Measurements from ENCODE around the gene REEP3.

Gene REEP3

DNA sequence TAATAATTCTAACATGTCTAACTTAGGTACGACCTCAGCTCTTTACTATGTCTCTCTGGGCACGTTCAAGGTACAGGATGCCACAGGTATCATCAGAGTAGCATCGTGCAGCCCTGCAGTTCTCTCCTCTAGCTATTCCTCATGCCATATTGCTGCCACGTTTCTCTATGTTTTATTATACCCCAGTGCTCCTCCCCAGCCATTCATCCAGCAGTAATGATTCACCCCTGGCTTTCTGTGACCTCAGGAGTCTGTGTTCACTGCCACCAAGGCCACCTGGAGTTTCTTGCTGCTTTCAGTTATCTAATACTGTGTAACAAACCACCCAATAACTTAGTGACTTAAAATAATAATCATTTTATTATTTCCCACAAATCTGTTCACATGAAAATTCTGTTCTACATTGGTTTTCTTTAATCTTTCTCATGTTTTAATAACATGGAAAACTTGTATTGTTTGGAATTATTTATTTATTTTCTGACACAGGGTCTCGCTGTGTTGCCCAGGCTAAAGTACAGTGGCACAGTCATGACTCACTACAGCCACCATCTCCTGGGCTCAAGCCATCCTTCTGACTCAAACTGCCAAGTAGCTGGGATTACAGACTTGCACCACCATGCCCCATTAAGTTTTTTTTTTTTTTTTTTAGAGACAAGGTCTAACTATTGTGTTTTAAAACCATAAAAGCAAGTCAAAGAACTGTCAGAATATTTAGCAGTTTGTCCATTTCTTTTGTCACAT is 21.8 kb downstream of the REEP3 start:
- H3K4me1 ChIP-seq (ENCODE audit: low read length), result no peaks in the 10 kb centered on the region
- H3K9me3 ChIP-seq (replicated peaks; ENCODE audit: insufficient read depth, low read length), result no peaks in the 10 kb centered on the region
- 0 out of 2 replicates have a peak, but pooled peaks cover 5% of the 10 kb centered on the region for H3K79me2 ChIP-seq (ENCODE audit: low read length)
- no peak overlapping the region for H3K9ac ChIP-seq (ENCODE audit: low read length)
- H3F3A ChIP-seq (ENCODE audit: insufficient read depth, low read length), result no peaks in the 10 kb centered on the region
- H3K27ac ChIP-seq (ENCODE audit: low read length), result no peak overlapping the region
- H3K9me2 ChIP-seq (replicated peaks; ENCODE audit: insufficient read depth, low read length), result no peaks in the 10 kb centered on the region
- H3K27me3 ChIP-seq (replicated peaks; ENCODE audit: insufficient read depth, low read length), result no peaks in the 10 kb centered on the region
- no peak overlapping the region for H2AFZ ChIP-seq (ENCODE audit: low read length)
- TF ChIP-seq CTCF (IDR thresholded peaks at IDR 0.05; ENCODE audit: low read length), result no peak
- H3K4me3 ChIP-seq (ENCODE audit: low read length), result no peak overlapping the region
- H4K20me1 ChIP-seq (ENCODE audit: insufficient read depth, low read length), result no peaks in the 10 kb centered on the region
- DNase-seq, result no peak
- no peaks in the 10 kb centered on the region for H3K36me3 ChIP-seq (replicated peaks; ENCODE audit: insufficient read depth, low read length)
- H3K4me2 ChIP-seq (ENCODE audit: low read depth, low read length), result no peak overlapping the region

GRCh38 chr10:63543576-63543962 is 22.4 kb downstream of the REEP3 start:
- Histone ChIP-seq H3K4me1 (ENCODE audit: low read length) (no peaks in the 10 kb centered on the region), H3F3A (ENCODE audit: insufficient read depth, low read length) (no peaks in the 10 kb centered on the region), H3K9me3 (replicated peaks; ENCODE audit: insufficient read depth, low read length) (no peaks in the 10 kb centered on the region), H3K79me2 (ENCODE audit: low read length) (0 out of 2 replicates have a peak, but pooled peaks cover 4% of the 10 kb centered on the region), H3K4me3 (ENCODE audit: low read length) (no peak overlapping the region), H3K9me2 (replicated peaks; ENCODE audit: insufficient read depth, low read length) (no peaks in the 10 kb centered on the region), H3K27me3 (replicated peaks; ENCODE audit: insufficient read depth, low read length) (no peaks in the 10 kb centered on the region), H3K4me2 (ENCODE audit: low read depth, low read length) (no peak overlapping the region), H4K20me1 (ENCODE audit: insufficient read depth, low read length) (no peaks in the 10 kb centered on the region), H2AFZ (ENCODE audit: low read length) (no peak overlapping the region), H3K36me3 (replicated peaks; ENCODE audit: insufficient read depth, low read length) (no peaks in the 10 kb centered on the region), H3K9ac (ENCODE audit: low read length) (no peak overlapping the region), H3K27ac (ENCODE audit: low read length) (no peak overlapping the region)
- no peak for DNase-seq
- TF ChIP-seq CTCF (IDR thresholded peaks at IDR 0.05; ENCODE audit: low read length) (no peak), EZH2 (optimal IDR thresholded peaks at IDR 0.05; ENCODE audit: low read depth, low read length) (no peak), EZH2phosphoT487 (IDR thresholded peaks at IDR 0.05; ENCODE audit: low read length) (no peak)

DNA sequence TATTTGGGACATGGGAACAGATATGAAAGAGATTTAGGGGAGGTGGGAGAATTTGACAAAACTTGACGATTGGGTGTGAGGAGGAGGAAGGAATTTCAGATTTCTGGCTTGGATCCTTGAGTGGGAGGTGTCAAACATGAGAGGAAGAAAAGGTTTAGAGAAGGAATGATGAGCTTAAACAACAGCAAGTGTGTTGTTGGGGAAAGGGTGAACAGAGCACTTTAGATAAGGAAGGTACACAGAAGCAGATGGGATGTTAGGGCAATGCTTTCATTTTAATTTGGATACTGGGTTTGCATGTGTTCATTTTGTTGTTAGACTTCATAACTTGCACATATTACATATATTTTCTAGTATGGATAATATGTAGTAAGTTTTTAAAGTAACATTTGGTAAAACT is 23.2 kb downstream of the REEP3 start:
- Histone ChIP-seq H3K36me3 (replicated peaks; ENCODE audit: insufficient read depth, low read length) (no peaks in the 10 kb centered on the region), H3K9ac (ENCODE audit: low read length) (no peak overlapping the region), H4K20me1 (ENCODE audit: insufficient read depth, low read length) (no peaks in the 10 kb centered on the region), H3F3A (ENCODE audit: insufficient read depth, low read length) (no peaks in the 10 kb centered on the region), H3K9me3 (replicated peaks; ENCODE audit: insufficient read depth, low read length) (no peaks in the 10 kb centered on the region), H3K4me1 (ENCODE audit: low read length) (0 out of 2 replicates have a peak, but pooled peaks cover 4% of the 10 kb centered on the region), H3K4me2 (ENCODE audit: low read depth, low read length) (no peak overlapping the region), H3K27ac (ENCODE audit: low read length) (no peak overlapping the region), H3K9me2 (replicated peaks; ENCODE audit: insufficient read depth, low read length) (no peaks in the 10 kb centered on the region), H3K79me2 (ENCODE audit: low read length) (0 out of 2 replicates have a peak, but pooled peaks cover 2% of the 10 kb centered on the region), H3K4me3 (ENCODE audit: low read length) (no peak overlapping the region), H3K27me3 (replicated peaks; ENCODE audit: insufficient read depth, low read length) (no peaks in the 10 kb centered on the region), H2AFZ (ENCODE audit: low read length) (no peak overlapping the region)
- DNase-seq, result no peak
- no peak for TF ChIP-seq CTCF (IDR thresholded peaks at IDR 0.05; ENCODE audit: low read length)
- no peak for TF ChIP-seq EZH2phosphoT487 (IDR thresholded peaks at IDR 0.05; ENCODE audit: low read length)
- no peak for TF ChIP-seq EZH2 (optimal IDR thresholded peaks at IDR 0.05; ENCODE audit: low read depth, low read length)

All from MM.1S (cell line).